ENCODE measurements around the gene PTAFR.

PTAFR gene

DNA sequence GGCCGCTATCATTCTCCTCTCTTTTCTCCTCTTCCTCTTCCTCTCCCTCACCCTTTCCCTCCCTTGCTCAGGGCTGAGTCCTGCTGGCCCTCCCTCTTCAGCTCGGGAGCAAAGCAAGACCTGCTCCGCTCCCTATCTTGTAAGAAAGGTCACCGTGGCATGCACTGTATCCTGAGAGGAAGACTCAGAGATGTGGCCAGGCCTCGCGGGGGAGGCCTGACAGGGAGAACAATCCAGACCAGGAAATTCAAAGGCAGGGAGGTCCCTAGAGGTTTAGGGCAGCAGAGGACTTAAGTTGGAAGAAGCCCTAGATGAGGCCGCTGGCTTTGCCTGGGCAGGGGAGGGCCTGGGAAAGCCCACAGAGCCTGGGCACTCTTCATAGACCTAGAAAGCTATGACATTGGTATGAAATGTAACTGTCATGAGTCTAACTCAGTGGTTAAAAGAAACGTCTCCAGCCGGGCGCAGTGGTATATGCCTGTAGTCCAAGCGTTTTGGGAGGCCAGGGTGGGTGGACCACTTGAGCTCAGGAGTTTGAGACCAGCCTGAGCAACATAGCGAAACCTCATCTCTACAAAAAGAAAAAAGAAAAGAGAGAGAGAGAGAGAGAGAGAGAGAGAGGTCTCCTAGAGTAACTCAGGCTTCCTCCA is 14.6 kb upstream of the PTAFR start:
- DNase-seq (ENCODE audit: insufficient read length, low spot score) (no peak), FAIRE-seq (no peak)
- TF ChIP-seq, protein P1, sequence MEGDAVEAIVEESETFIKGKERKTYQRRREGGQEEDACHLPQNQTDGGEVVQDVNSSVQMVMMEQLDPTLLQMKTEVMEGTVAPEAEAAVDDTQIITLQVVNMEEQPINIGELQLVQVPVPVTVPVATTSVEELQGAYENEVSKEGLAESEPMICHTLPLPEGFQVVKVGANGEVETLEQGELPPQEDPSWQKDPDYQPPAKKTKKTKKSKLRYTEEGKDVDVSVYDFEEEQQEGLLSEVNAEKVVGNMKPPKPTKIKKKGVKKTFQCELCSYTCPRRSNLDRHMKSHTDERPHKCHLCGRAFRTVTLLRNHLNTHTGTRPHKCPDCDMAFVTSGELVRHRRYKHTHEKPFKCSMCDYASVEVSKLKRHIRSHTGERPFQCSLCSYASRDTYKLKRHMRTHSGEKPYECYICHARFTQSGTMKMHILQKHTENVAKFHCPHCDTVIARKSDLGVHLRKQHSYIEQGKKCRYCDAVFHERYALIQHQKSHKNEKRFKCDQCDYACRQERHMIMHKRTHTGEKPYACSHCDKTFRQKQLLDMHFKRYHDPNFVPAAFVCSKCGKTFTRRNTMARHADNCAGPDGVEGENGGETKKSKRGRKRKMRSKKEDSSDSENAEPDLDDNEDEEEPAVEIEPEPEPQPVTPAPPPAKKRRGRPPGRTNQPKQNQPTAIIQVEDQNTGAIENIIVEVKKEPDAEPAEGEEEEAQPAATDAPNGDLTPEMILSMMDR (IDR thresholded peaks at IDR 0.05; ENCODE audit: insufficient read depth, missing control alignments), result no peak

DNA sequence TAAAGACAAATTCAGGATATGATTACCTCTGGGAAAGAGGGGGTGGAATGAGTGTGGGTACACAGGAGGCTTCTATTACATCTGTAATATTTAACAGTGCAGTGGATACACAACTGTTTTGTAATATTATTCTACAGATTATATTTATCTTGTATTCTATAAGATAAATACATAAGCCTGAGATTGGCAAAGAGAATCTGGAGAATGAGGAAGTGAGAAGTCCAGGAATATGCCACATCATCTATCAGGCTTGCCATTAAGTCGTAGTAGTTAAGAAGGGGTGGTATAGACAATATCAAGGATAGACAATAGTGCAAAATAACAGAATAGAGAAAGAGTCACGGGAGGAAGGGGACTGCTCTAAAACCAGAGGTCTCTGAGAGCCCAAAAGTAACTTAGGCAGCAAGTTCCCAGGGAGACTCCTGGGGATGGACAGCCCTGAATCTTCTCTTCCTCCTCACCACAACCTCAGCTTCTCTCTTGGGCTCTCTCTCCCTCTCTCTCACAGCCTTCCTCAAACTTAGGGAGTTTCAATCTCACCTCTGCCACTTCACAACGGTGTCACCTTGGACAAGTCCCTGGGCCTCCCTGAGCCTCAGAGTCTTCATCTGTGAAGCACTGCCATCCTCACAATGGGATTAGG is 14.0 kb upstream of the PTAFR start:
- DNase-seq (ENCODE audit: insufficient read length, low spot score) (no peak), FAIRE-seq (no peak)
- TF ChIP-seq, protein P1 (IDR thresholded peaks at IDR 0.05; ENCODE audit: insufficient read depth, missing control alignments), result no peak

DNA sequence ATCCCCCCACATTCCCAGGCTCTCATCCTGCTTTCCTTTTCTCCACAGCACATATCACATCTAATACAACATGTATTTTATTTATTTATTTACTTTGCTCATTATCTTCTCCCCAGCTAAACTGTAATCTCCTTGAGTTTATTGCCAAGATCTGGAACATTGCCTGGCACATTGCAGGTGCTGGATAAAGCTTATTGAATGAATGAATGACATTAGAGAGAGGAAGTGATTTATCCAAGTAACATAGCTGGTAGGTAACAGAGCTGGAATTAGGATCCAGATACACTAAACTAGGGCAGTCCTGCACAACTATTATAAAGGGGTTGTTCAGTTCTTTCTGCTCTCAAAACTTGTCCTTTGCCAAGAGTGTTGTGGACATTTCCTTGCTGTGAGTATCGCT is 8.6 kb upstream of the PTAFR start:
- DNase-seq (ENCODE audit: insufficient read length, low spot score) (no peak), FAIRE-seq (no peak)
- TF ChIP-seq, protein P1 (IDR thresholded peaks at IDR 0.05; ENCODE audit: insufficient read depth, missing control alignments), result no peak

DNA sequence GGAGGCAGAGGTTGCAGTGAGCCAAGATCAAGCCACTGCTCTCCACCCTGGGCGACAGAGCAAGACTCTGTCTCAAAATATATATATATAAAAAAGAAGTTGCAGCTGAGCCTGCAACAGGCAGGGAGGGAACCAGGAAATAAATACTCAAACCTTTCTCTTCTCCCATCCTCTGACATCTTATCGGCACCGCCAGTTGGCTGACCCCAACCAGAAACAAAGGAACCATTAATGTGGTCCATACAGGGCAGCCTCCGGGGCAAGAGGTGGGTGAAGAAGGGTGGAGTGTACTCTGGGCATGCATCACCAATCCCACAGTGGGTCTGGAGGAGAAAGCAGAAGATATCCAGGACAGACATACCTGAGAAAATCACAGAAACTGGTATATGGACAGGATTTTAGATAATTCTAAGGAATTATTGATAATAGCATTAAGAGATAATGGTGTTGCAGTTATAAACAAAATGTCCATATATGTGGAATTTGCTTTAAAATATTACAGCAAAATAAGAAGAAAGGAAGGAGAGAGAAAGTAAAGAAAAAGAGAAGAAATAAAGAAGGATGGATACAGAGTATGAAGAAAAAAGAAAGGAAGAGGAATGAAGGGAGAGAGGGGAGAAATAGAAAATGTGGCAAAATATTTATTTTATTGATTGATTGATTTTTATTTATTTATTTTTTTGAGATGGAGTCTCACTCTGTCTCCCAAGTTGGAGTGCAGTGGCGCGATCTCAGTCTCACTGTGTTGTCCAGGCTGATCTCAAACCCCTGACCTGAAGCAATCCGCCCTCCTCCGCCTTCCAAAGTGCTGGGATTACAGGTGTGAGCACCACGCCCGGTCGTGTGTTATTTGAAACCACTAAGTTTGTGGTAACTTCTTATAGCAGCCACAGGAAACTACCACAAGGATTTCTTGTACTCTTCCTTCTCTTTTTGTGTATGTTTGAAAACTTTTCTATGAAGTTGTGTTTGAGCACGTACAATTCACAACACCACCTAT is 4.1 kb upstream of the PTAFR start:
- no peak for DNase-seq (ENCODE audit: insufficient read length, low spot score)
- FAIRE-seq, result no peak
- TF ChIP-seq, protein P1 (IDR thresholded peaks at IDR 0.05; ENCODE audit: insufficient read depth, missing control alignments), result no peak

DNA sequence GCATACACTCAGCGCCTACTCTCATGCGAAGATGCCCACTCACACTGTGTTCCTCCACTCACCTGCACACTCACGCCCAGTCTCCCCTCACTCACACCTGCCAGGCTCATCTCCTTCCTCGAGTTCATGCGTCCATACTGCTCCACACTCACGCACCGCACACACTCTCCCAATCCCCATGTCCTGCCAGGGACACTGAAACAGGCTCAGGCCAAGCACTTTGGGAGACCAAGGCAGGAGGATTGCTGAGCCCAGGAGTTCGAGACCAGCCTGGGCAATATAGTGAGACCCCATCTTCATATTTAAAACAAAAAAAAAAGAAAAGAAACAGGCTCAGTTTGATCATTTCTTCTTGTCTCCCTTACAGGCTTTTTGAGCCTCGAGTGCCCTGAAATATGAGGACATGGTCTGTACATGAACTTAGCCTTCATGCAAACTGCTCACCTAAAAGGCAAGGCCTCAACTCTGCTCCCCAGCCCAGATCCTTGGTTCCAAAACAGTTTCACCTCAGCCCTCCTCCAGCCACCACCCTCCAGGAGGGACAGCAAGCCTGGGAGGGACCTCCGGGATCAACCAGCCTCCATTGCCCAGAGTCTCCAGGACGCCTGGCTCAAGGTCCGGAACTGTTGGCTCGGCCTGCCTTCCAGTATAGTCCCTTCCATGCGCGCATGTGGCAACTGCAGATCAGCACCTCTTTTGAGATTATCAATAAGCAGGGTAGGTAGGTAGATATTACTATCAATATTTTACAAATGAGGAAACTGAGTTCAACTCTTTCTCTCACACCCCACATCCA is 2.4 kb upstream of the PTAFR start:
- TF ChIP-seq, protein P1 (IDR thresholded peaks at IDR 0.05; ENCODE audit: insufficient read depth, missing control alignments), result no peak
- FAIRE-seq (no peak), DNase-seq (ENCODE audit: insufficient read length, low spot score) (no peak)

DNA sequence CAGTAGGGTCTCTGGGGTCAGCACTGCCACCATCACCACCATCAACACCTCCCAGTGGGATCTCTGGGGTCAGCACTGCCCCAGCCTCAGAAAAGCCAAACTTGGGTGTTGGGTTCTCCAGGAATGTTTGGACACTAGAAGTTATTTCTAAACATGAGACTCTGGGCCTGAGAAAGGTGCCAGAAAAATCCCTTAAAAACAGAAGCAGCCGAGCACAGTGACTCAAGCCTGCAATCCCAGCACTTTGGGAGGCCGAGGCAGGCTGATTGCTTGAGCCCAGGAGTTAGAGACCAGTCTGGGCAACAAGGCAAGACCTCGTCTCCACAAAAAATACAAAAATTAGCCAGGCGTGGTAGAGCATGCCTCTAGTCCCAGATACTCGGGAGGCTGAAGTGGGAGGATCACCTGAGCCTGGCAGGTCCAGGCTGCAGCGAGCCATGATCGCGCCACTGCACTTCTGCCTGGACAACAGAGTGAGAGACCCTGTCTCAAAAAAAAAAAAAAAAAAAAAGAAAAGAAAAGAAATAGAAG is 470 bp downstream of the PTAFR start:
- TF ChIP-seq, protein P1 (IDR thresholded peaks at IDR 0.05; ENCODE audit: insufficient read depth, missing control alignments), result no peak
- DNase-seq (ENCODE audit: insufficient read length, low spot score) (no peak), FAIRE-seq (no peak)

All from D721Med (cell line).